HEK293T (cell line): Measurements from ENCODE around the gene UCHL1.
A peak's percentile ranks its signal among the peaks of the same experiment; 100 is the strongest.

Experiments
- CTCF ChIA-PET: fragments of 350-600 bp; formaldehyde crosslinking; extraction: SDS; loops from one replicate; lab custom pipeline; 2021; ENCODE audit warnings: antibody characterized with exemption, inconsistent platforms; lab: Yijun Ruan, JAX
- POLR2A ChIA-PET: fragments of 350-600 bp; formaldehyde crosslinking; extraction: SDS; loops from one replicate; lab custom pipeline; 2020; ENCODE audit warnings: antibody characterized with exemption, inconsistent platforms; lab: Yijun Ruan, JAX
- DNase-seq: peaks from one replicate; pipeline ENCODE4 v3.0.0; 2012; ENCODE audit warnings: mixed read lengths; ENCODE audit errors: extremely low spot score
- ARNT ChIP-seq: fragments of 450-650 bp; IDR thresholded peaks from 2 replicates; pipeline ENCODE4 v1.6.1; 2017; ENCODE audit warnings: mild to moderate bottlenecking
- BHLHE40 ChIP-seq: fragments of 450-650 bp; IDR thresholded peaks from 2 replicates; pipeline ENCODE4 v1.6.1; 2016; ENCODE audit warnings: mild to moderate bottlenecking, moderate library complexity, borderline replicate concordance
- CTBP1 ChIP-seq: fragments of 450-650 bp; IDR thresholded peaks from 2 replicates; pipeline ENCODE4 v1.6.1; 2016; ENCODE audit warnings: borderline replicate concordance
- ELF4 ChIP-seq: fragments of 450-650 bp; IDR thresholded peaks from 2 replicates; pipeline ENCODE4 v1.6.1; 2017; ENCODE audit warnings: antibody characterized with exemption
- FOXA1 ChIP-seq: fragments of 450-650 bp; IDR thresholded peaks from 2 replicates; pipeline ENCODE4 v1.6.1; 2016; ENCODE audit warnings: mild to moderate bottlenecking
- FOXK2 ChIP-seq: fragments of 450-650 bp; IDR thresholded peaks from 2 replicates; pipeline ENCODE4 v1.6.1; 2016; ENCODE audit warnings: mild to moderate bottlenecking
- FOXM1 ChIP-seq: fragments of 450-650 bp; IDR thresholded peaks from 2 replicates; pipeline ENCODE4 v1.6.1; 2017; ENCODE audit warnings: mild to moderate bottlenecking, borderline replicate concordance
- HDGF ChIP-seq: fragments of 450-650 bp; IDR thresholded peaks from 2 replicates; pipeline ENCODE4 v1.6.1; 2017; ENCODE audit warnings: antibody characterized with exemption, borderline replicate concordance
- L3MBTL2 ChIP-seq: fragments of 450-650 bp; conservative IDR thresholded peaks from 2 replicates; pipeline ENCODE4 v1.6.1; 2016; ENCODE audit warnings: mild to moderate bottlenecking
- LEF1 ChIP-seq: fragments of 450-650 bp; IDR thresholded peaks from 2 replicates; pipeline ENCODE4 v1.6.1; 2017; ENCODE audit warnings: mild to moderate bottlenecking, borderline replicate concordance
- NFRKB ChIP-seq: fragments of 450-650 bp; IDR thresholded peaks from 2 replicates; pipeline ENCODE4 v1.6.1; 2016; ENCODE audit warnings: mild to moderate bottlenecking, moderate library complexity
- PKNOX1 ChIP-seq: fragments of 450-650 bp; IDR thresholded peaks from 2 replicates; pipeline ENCODE4 v1.6.1; 2016
- SP1 ChIP-seq: fragments of 450-650 bp; IDR thresholded peaks from 2 replicates; pipeline ENCODE4 v1.6.1; 2017
- SUZ12 ChIP-seq: fragments of 450-650 bp; IDR thresholded peaks from 2 replicates; pipeline ENCODE4 v1.6.1; 2016; ENCODE audit warnings: mild to moderate bottlenecking
- TARDBP ChIP-seq: fragments of 450-650 bp; IDR thresholded peaks from 2 replicates; pipeline ENCODE4 v1.6.1; 2016
- ZNF384 ChIP-seq: fragments of 450-650 bp; IDR thresholded peaks from 2 replicates; pipeline ENCODE4 v1.6.1; 2016

The UCHL1 gene

GRCh38 chr4:41216294-41217019 lies 40.3 kb upstream of the UCHL1 start:
- POLR2A ChIA-PET = interaction anchor here (0.7 to 2.0 kb wide), 19 partner anchors 10 to 291 kb away, joined by 3 to 16 read pairs (median 4); partner anchors contain the start of gene UCHL1
- no peak for TF ChIP-seq HDGF
- TF ChIP-seq L3MBTL2 = peak; percentile 54; the same call in 1 of the 2 replicates
- DNase-seq = peak; percentile 77
- CTCF ChIA-PET = interaction anchor here (0.6 to 0.7 kb wide), 3 partner anchors 12 to 377 kb away, joined by 3 to 4 read pairs (median 4); no protein-coding TSS in a partner anchor

- TF ChIP-seq L3MBTL2 (no peak), ZNF384 (no peak), PKNOX1 (no peak), TARDBP (no peak), BHLHE40 (no peak), HDGF (no peak), CTBP1 (no peak)
- POLR2A ChIA-PET = interaction anchor here (1.0 to 6.4 kb wide), 17 partner anchors 9 to 291 kb away, joined by 3 to 36 read pairs (median 4); partner anchors contain the start of gene UCHL1
Observed at GRCh38 chr4:41217020-41217333, 39.8 kb upstream of the UCHL1 start.

GRCh38 chr4:41217374-41217773 lies 39.4 kb upstream of the UCHL1 start:
- CTCF ChIA-PET = interaction anchor here (0.5 kb wide), 1 partner anchor 11 kb away, joined by 3 read pairs; no protein-coding TSS in a partner anchor
- POLR2A ChIA-PET = interaction anchor here (1.4 to 6.4 kb wide), 7 partner anchors 9 to 241 kb away, joined by 3 to 36 read pairs (median 5); partner anchors contain the start of gene UCHL1
- DNase-seq = no peak
- TF ChIP-seq FOXM1 (no peak), CTBP1 (no peak), FOXA1 (no peak), SP1 (no peak), NFRKB (no peak), ELF4 (no peak), ZNF384 (no peak), SUZ12 (no peak), LEF1 (no peak), HDGF (no peak), L3MBTL2 (no peak), FOXK2 (no peak)

More at GRCh38 chr4:41217020-41217333, 39.8 kb upstream of the UCHL1 start:
- DNase-seq = no peak
- CTCF ChIA-PET = interaction anchor here (0.5 to 0.7 kb wide), 2 partner anchors 12 to 13 kb away, joined by 3 read pairs; no protein-coding TSS in a partner anchor

- DNase-seq = no peak
- ChIA-PET POLR2A (interaction anchor here (6.4 kb wide), 1 partner anchor 39 kb away, joined by 36 read pairs; the partner anchor contains the start of gene UCHL1), CTCF (interaction anchor here (0.6 kb wide), 1 partner anchor 142 kb away, joined by 9 read pairs; no protein-coding TSS in a partner anchor)
- no peak for TF ChIP-seq LEF1
- no peak for TF ChIP-seq BHLHE40
- no peak for TF ChIP-seq FOXA1
- no peak for TF ChIP-seq FOXM1
- TF ChIP-seq TARDBP = no peak
Observed at GRCh38 chr4:41218703-41219102, 38.0 kb upstream of the UCHL1 start.

- ChIA-PET POLR2A (interaction anchor here (6.4 kb wide), 1 partner anchor 38 kb away, joined by 36 read pairs; the partner anchor contains the start of gene UCHL1), CTCF (no interaction called here)
- TF ChIP-seq TARDBP (no peak), CTBP1 (no peak)
- no peak for DNase-seq
Observed at GRCh38 chr4:41219421-41219950, 37.2 kb upstream of the UCHL1 start.

GRCh38 chr4:41221850-41222645 lies 34.7 kb upstream of the UCHL1 start:
- ChIA-PET CTCF (interaction anchor here (0.8 kb wide), 1 partner anchor 9 kb away, joined by 3 read pairs; no protein-coding TSS in a partner anchor), POLR2A (interaction anchor here (6.4 kb wide), 1 partner anchor 35 kb away, joined by 36 read pairs; the partner anchor contains the start of gene UCHL1)

More at GRCh38 chr4:41221850-41222645, 34.7 kb upstream of the UCHL1 start:
- no peak for TF ChIP-seq SUZ12
- TF ChIP-seq L3MBTL2 = no peak
- no peak for TF ChIP-seq LEF1
- TF ChIP-seq SP1 = no peak
- TF ChIP-seq HDGF = no peak
- TF ChIP-seq PKNOX1 = no peak
- no peak for TF ChIP-seq ZNF384
- TF ChIP-seq ARNT = no peak
- no peak for TF ChIP-seq FOXA1
- TF ChIP-seq ELF4 = no peak
- no peak for TF ChIP-seq TARDBP
- no peak for TF ChIP-seq BHLHE40
- no peak for TF ChIP-seq FOXK2
- no peak for TF ChIP-seq NFRKB
- TF ChIP-seq CTBP1 = no peak
- no peak for TF ChIP-seq FOXM1
- DNase-seq = no peak
